IMR-90 (cell line): Measurements from ENCODE around the gene MALRD1. TPM values are rescaled to one million over a fixed set of nuclear protein-coding genes. Genes with fewer than 3 reads are reported as not detected.

Source experiments
- ATAC-seq: fragments of 200-7000 bp; cut with Tn5 transposase; 2 replicates; pipeline ENCODE4 v1.9.1; 2020; ENCODE audit warnings: low read depth, mild to moderate bottlenecking, moderate library complexity
- BruUV-seq: library from RNA; stranded (reverse); fragments of 400-500 nt; replicated peaks from 2 replicates; lab custom pipeline; 2021; lab: Mats Ljungman, UMichigan
- CTCF ChIA-PET: fragments of 300-600 bp; formaldehyde crosslinking; extraction: SDS; loops from one replicate; lab custom pipeline; 2021; ENCODE audit warnings: antibody characterized with exemption; lab: Yijun Ruan, JAX
- POLR2A ChIA-PET: fragments of 300-600 bp; sonication (Branson Sonifier 250); formaldehyde crosslinking; loops from one replicate; lab custom pipeline; 2022; ENCODE audit warnings: antibody characterized with exemption; ENCODE audit not compliant: unreplicated experiment; lab: Charles Lee
- DNase-seq: peaks from one replicate; pipeline ENCODE4 v3.0.0; 2013
- H2AFZ ChIP-seq: replicated peaks from 2 replicates; pipeline ENCODE3; 2013; ENCODE audit warnings: low read length, mild to moderate bottlenecking; ENCODE audit not compliant: poor library complexity
- H2AK5ac ChIP-seq: 2 replicates; pipeline ENCODE4 v1.6.1; 2013; ENCODE audit warnings: low read depth, low read length, inconsistent platforms
- H2AK9ac ChIP-seq: replicated peaks from 2 replicates; pipeline ENCODE3; 2013; ENCODE audit warnings: mild to moderate bottlenecking, low read depth, low read length, moderate library complexity; ENCODE audit not compliant: poor library complexity
- H2BK120ac ChIP-seq: 2 replicates; pipeline ENCODE4 v1.6.1; 2013; ENCODE audit warnings: low read depth, low read length, inconsistent platforms
- H2BK15ac ChIP-seq: 3 replicates; pipeline ENCODE4 v1.6.1; 2013; ENCODE audit warnings: low read depth, low read length, inconsistent platforms
- H2BK20ac ChIP-seq: 2 replicates; pipeline ENCODE4 v1.6.1; 2013; ENCODE audit warnings: low read depth, mild to moderate bottlenecking, inconsistent platforms, low read length, moderate library complexity
- H2BK5ac ChIP-seq: 2 replicates; pipeline ENCODE4 v1.6.1; 2013; ENCODE audit warnings: mild to moderate bottlenecking, low read depth, low read length, inconsistent platforms; ENCODE audit not compliant: poor library complexity, severe bottlenecking
- H3K14ac ChIP-seq: replicated peaks from 2 replicates; pipeline ENCODE4 v1.6.1; 2013; ENCODE audit warnings: low read depth, low read length, inconsistent platforms
- H3K18ac ChIP-seq: 2 replicates; pipeline ENCODE4 v1.6.1; 2013; ENCODE audit warnings: low read depth, low read length, control low read depth
- H3K23ac ChIP-seq: 2 replicates; pipeline ENCODE4 v1.6.1; 2013; ENCODE audit warnings: low read depth, low read length, inconsistent platforms
- H3K27ac ChIP-seq: 2 replicates; pipeline ENCODE4 v1.5.1; 2013; ENCODE audit warnings: mild to moderate bottlenecking, control low read depth, low read length; ENCODE audit not compliant: insufficient read depth
- H3K27me3 ChIP-seq: 2 replicates; pipeline ENCODE4 v1.6.1; 2013; ENCODE audit warnings: low read length; ENCODE audit not compliant: control insufficient read depth, insufficient read depth
- H3K36me3 ChIP-seq: 2 replicates; pipeline ENCODE4 v1.6.1; 2013; ENCODE audit warnings: low read length, mixed read lengths; ENCODE audit not compliant: control insufficient read depth, insufficient read depth
- H3K4ac ChIP-seq: 2 replicates; pipeline ENCODE4 v1.6.1; 2013; ENCODE audit warnings: low read depth, low read length, inconsistent platforms
- H3K4me1 ChIP-seq: 2 replicates; pipeline ENCODE4 v1.6.1; 2013; ENCODE audit warnings: low read length, mixed read lengths; ENCODE audit not compliant: control insufficient read depth, insufficient read depth
- H3K4me2 ChIP-seq: 2 replicates; pipeline ENCODE4 v1.6.1; 2013; ENCODE audit warnings: low read depth, mild to moderate bottlenecking, control low read depth, low read length, moderate library complexity
- H3K4me3 ChIP-seq: 2 replicates; pipeline ENCODE4 v1.5.1; 2013; ENCODE audit warnings: low read depth, mild to moderate bottlenecking, control low read depth, low read length, moderate library complexity; ENCODE audit not compliant: insufficient read depth
- H3K56ac ChIP-seq: 2 replicates; pipeline ENCODE4 v1.6.1; 2013; ENCODE audit warnings: low read length, inconsistent platforms; ENCODE audit not compliant: insufficient read depth; ENCODE audit errors: extremely low read depth
- H3K79me1 ChIP-seq, 2 experiments: 2 replicates each; pipeline ENCODE4 v1.6.1; 2013; ENCODE audit warnings: low read length in 2 of 2, inconsistent platforms in 1 of 2, low read depth in 1 of 2
- H3K9ac ChIP-seq: 2 replicates; pipeline ENCODE4 v1.6.1; 2013; ENCODE audit warnings: low read depth, low read length, control low read depth
- H3K9me1 ChIP-seq: 2 replicates; pipeline ENCODE4 v1.6.1; 2013; ENCODE audit warnings: low read length, inconsistent platforms; ENCODE audit not compliant: insufficient read depth
- H3K9me3 ChIP-seq: 2 replicates; pipeline ENCODE4 v1.6.1; 2013; ENCODE audit warnings: low read length; ENCODE audit not compliant: control insufficient read depth, insufficient read depth
- H4K20me1 ChIP-seq: 2 replicates; pipeline ENCODE4 v1.6.1; 2013; ENCODE audit warnings: low read length, inconsistent platforms; ENCODE audit not compliant: insufficient read depth
- H4K5ac ChIP-seq: 2 replicates; pipeline ENCODE4 v1.6.1; 2013; ENCODE audit warnings: mild to moderate bottlenecking, low read depth, low read length, control low read depth
- H4K8ac ChIP-seq, 2 experiments: 2 replicates each; pipeline ENCODE4 v1.6.1; 2013; ENCODE audit warnings: low read depth in 2 of 2, low read length in 2 of 2, control low read depth in 1 of 2, inconsistent platforms in 1 of 2
- H4K91ac ChIP-seq: 2 replicates; pipeline ENCODE4 v1.6.1; 2013; ENCODE audit warnings: low read depth, low read length, inconsistent platforms; ENCODE audit not compliant: insufficient read depth
- BHLHE40 ChIP-seq: fragments of 150-350 bp; IDR thresholded peaks from 2 replicates; pipeline ENCODE4 v1.6.1; 2016; ENCODE audit warnings: mild to moderate bottlenecking, low read depth, low read length
- CTCF ChIP-seq: conservative IDR thresholded peaks from 2 replicates; pipeline ENCODE4 v1.5.1; 2012; ENCODE audit warnings: mild to moderate bottlenecking, low read depth, low read length, improper control_type of control experiment
- FOS ChIP-seq: fragments of 150-350 bp; IDR thresholded peaks from 2 replicates; pipeline ENCODE4 v1.6.1; 2016; ENCODE audit warnings: low read depth, low read length
- MAZ ChIP-seq: IDR thresholded peaks from 2 replicates; pipeline ENCODE4 v1.6.1; 2012; ENCODE audit warnings: low read depth, mild to moderate bottlenecking, low read length, improper control_type of control experiment, moderate library complexity, borderline replicate concordance
- MXI1 ChIP-seq: IDR thresholded peaks from 2 replicates; pipeline ENCODE4 v1.6.1; 2012; ENCODE audit warnings: low read depth, mild to moderate bottlenecking, low read length, moderate library complexity, borderline replicate concordance
- RAD21 ChIP-seq: IDR thresholded peaks from 2 replicates; pipeline ENCODE4 v1.6.1; 2012; ENCODE audit warnings: low read length, improper control_type of control experiment
- RFX5 ChIP-seq: IDR thresholded peaks from 2 replicates; pipeline ENCODE4 v1.8.0; 2012; ENCODE audit warnings: low read depth, mild to moderate bottlenecking, low read length, moderate library complexity
- USF2 ChIP-seq: fragments of 150-350 bp; IDR thresholded peaks from 2 replicates; pipeline ENCODE4 v1.6.1; 2017; ENCODE audit warnings: mild to moderate bottlenecking, antibody characterized with exemption, low read length, low read depth
- WGBS, 2 experiments: methylation state at CpG; one replicate each; pipeline versions ENCODE4 v1.1.5 to v1.1.7; 2013; ENCODE audit warnings: missing lambda C conversion rate in 2 of 2; ENCODE audit not compliant: insufficient read length in 1 of 2; ENCODE audit errors: extremely low coverage in 2 of 2; 5-methylcytosine and 5-hydroxymethylcytosine counted together
- dilution Hi-C: fragments of 300-500 bp; cut with HindIII; formaldehyde crosslinking; loops from one replicate; pipeline ENCODE4 v1.14.3; 2018; ENCODE audit warnings: low sequenced_read_pairs; ENCODE audit not compliant: unreplicated experiment
- in situ Hi-C: fragments of 300-500 bp; cut with MboI; formaldehyde crosslinking; loops from 3 replicates; pipeline ENCODE4 v1.14.3; 2019; ENCODE audit warnings: low sequenced_read_pairs, inconsistent platforms, mixed read lengths
- intact Hi-C: fragments of 100-400 bp; cut with micrococcal nuclease; formaldehyde crosslinking; loops from 2 replicates; pipeline ENCODE4 v1.10.0; 2022
- polyA plus RNA-seq, 3 experiments: library from polyadenylated mRNA; depleted of rRNA; stranded (reverse); fragments of >200 nt; gene quantifications; 2 replicates each; pipeline ENCODE4 v1.2.3, GENCODE V29; 2012; ENCODE audit warnings: low replicate concordance in 1 of 3
- total RNA-seq: library from RNA; depleted of rRNA; stranded (reverse); fragments of >200 nt; gene quantifications from 2 replicates; pipeline ENCODE4 v1.2.3, GENCODE V29; 2012

The MALRD1 gene
- total and polyA plus RNA-seq, 2 of the 4 experiments (the other 2 are of a cell fraction), result 0.34 to 1.1 TPM

- POLR2A ChIA-PET, result no interaction called here
- dilution Hi-C loops, result no loop called here
- BruUV-seq, result no TSS peak
These were observed 362.5 kb downstream of the MALRD1 start for GRCh38 chr10:19411119-19411518.

More at GRCh38 chr10:19411119-19411518, 362.5 kb downstream of the MALRD1 start:
- Histone ChIP-seq H2BK20ac (no peak overlapping the region), H3K36me3 (no peaks in the 10 kb centered on the region), H3K79me1 (no peaks in the 10 kb centered on the region), H3K4ac (no peak overlapping the region), H3K23ac (no peak overlapping the region), H3K4me1 (no peaks in the 10 kb centered on the region), H4K5ac (no peak overlapping the region), H3K4me3 (no peak overlapping the region), H2BK15ac (no peak overlapping the region), H2AK9ac (no peak overlapping the region), H3K9me1 (no peaks in the 10 kb centered on the region), H2AK5ac (no peak overlapping the region), H3K4me2 (no peak overlapping the region), H3K56ac (no peak overlapping the region), H3K9me3 (no peaks in the 10 kb centered on the region), H2BK5ac (no peak overlapping the region), H4K20me1 (no peaks in the 10 kb centered on the region), H4K91ac (no peak overlapping the region), H3K9ac (no peak overlapping the region), H3K27ac (no peak overlapping the region), H3K27me3 (no peaks in the 10 kb centered on the region), H2BK120ac (no peak overlapping the region), H2AFZ (no peak overlapping the region), H3K18ac (no peak overlapping the region), H4K8ac (no peak overlapping the region), H3K14ac (no peak overlapping the region)
- CTCF ChIA-PET, result no interaction called here
- ATAC-seq (no peak), DNase-seq (no peak)
- WGBS, 2 experiments, result no CpG with 5 or more reads among the region's 2 CpGs
- intact Hi-C loops (loop anchor here (5.0 kb wide), 1 partner anchor 201 kb away; no protein-coding TSS in a partner anchor), in situ Hi-C loops (loop anchor here (10.0 kb wide), 1 partner anchor 384 kb away; no protein-coding TSS in a partner anchor)
- no peak for TF ChIP-seq RAD21
- no peak for TF ChIP-seq FOS
- TF ChIP-seq RFX5, result no peak
- no peak for TF ChIP-seq MAZ
- no peak for TF ChIP-seq USF2
- TF ChIP-seq MXI1, result no peak
- no peak for TF ChIP-seq BHLHE40
- no peak for TF ChIP-seq CTCF
